ENCODE measurements around the gene CENPF.

DNA sequence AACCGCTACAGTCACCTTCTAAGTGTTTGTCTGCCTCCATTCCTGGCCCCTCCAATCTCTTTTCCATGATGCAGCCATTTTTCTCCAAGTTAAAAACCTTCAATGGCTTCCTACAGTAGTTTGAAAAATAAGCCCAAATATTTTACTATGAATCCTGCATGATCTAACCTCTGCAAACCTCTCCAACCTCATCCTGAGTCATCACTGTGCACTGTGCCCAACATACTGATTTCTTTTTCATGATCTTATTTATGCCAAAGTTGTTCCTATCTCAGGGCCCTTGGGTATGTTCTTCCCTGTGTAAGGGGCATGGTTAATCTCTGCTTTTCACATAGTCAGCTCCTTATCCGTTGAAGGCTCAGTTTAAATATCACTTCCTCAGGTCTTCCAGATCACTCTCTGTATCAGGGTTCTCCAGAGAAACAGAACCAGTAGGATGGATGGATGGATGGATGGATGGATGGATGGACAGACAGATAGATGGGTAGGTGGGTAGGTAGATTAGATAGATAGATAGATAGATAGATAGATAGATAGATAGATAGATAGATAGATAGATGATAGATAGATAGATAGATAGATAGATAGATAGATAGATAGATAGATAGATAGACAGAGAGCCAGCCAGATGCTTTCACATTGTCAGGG is 33.5 kb upstream of the CENPF start:
- TF ChIP-seq, protein P1, sequence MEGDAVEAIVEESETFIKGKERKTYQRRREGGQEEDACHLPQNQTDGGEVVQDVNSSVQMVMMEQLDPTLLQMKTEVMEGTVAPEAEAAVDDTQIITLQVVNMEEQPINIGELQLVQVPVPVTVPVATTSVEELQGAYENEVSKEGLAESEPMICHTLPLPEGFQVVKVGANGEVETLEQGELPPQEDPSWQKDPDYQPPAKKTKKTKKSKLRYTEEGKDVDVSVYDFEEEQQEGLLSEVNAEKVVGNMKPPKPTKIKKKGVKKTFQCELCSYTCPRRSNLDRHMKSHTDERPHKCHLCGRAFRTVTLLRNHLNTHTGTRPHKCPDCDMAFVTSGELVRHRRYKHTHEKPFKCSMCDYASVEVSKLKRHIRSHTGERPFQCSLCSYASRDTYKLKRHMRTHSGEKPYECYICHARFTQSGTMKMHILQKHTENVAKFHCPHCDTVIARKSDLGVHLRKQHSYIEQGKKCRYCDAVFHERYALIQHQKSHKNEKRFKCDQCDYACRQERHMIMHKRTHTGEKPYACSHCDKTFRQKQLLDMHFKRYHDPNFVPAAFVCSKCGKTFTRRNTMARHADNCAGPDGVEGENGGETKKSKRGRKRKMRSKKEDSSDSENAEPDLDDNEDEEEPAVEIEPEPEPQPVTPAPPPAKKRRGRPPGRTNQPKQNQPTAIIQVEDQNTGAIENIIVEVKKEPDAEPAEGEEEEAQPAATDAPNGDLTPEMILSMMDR (IDR thresholded peaks at IDR 0.05) = no peak
- TF ChIP-seq POLR2A (IDR thresholded peaks at IDR 0.05; ENCODE audit: low read depth) = no peak
- no peak for TF ChIP-seq EP300 (IDR thresholded peaks at IDR 0.05)

Data from esophagus muscularis mucosa (tissue), 4 donors.